Transverse colon (tissue), 4 donors: ENCODE data around the gene GID4. TPM values are rescaled to one million over a fixed set of nuclear protein-coding genes. Genes with fewer than 3 reads are reported as not detected.

Experiments used
- DNase-seq: peaks from one replicate; pipeline ENCODE4 v3.0.0-alpha.2; 2019
- H3K27ac ChIP-seq, 4 donors: fragments of 200-600 bp; sonication (generic); 2 replicates each; pipeline ENCODE4 v1.5.1; 2016 to 2018; ENCODE audit warnings: inconsistent platforms in 4 of 4
- H3K27me3 ChIP-seq: fragments of 200-600 bp; sonication (generic); 2 replicates; pipeline ENCODE4 v1.5.1; 2017; ENCODE audit warnings: inconsistent platforms
- H3K36me3 ChIP-seq, 4 donors: fragments of 200-600 bp; sonication (generic); 2 replicates each; pipeline ENCODE4 v1.5.1; 2017 to 2019; ENCODE audit warnings: inconsistent platforms in 4 of 4
- H3K4me1 ChIP-seq, 4 donors: fragments of 200-600 bp; sonication (generic); 2 replicates each; pipeline ENCODE4 v1.5.1; 2017 to 2020; ENCODE audit warnings: inconsistent platforms in 4 of 4
- H3K4me3 ChIP-seq, 4 donors: fragments of 200-600 bp; sonication (generic); 1 replicate in 1 of 4; 2 replicates in 3 of 4; pipeline versions ENCODE4 v1.5.1 to v1.6.1; 2017 to 2019; ENCODE audit warnings: inconsistent platforms in 4 of 4
- H3K9me3 ChIP-seq, 2 donors: fragments of 200-600 bp; sonication (generic); 2 replicates each; pipeline ENCODE4 v1.5.1; 2017 to 2019; ENCODE audit warnings: inconsistent platforms in 2 of 2
- CTCF ChIP-seq, 5 experiments: fragments of 200-600 bp in 3 of 5; fragments of 450-650 bp in 2 of 5; sonication (generic) in 3 of 5; IDR thresholded peaks; 1 replicate in 2 of 5; 2 replicates in 3 of 5; pipeline ENCODE4 v1.5.1; 2016 to 2017; ENCODE audit warnings: antibody characterized with exemption in 5 of 5, inconsistent platforms in 3 of 5, mild to moderate bottlenecking in 2 of 5, moderate library complexity in 1 of 5
- EP300 ChIP-seq: sonication (generic); formaldehyde crosslinking; IDR thresholded peaks from one replicate; pipeline ENCODE4 v1.6.1; 2017; ENCODE audit warnings: antibody characterized with exemption, low read depth
- POLR2A ChIP-seq: fragments of 450-650 bp; IDR thresholded peaks from one replicate; pipeline ENCODE4 v1.6.1; 2016; ENCODE audit warnings: antibody characterized with exemption, mild to moderate bottlenecking, moderate library complexity
- POLR2AphosphoS5 ChIP-seq, 3 donors: sonication (generic); formaldehyde crosslinking; IDR thresholded peaks; one replicate each; pipeline ENCODE4 v1.6.1; 2016; ENCODE audit warnings: antibody characterized with exemption in 3 of 3
- WGBS, 2 donors: methylation state at CpG; one replicate each; pipeline ENCODE4 v1.1.5; 2018; ENCODE audit warnings: low coverage in 1 of 2; 5-methylcytosine and 5-hydroxymethylcytosine counted together
- in situ Hi-C, 4 donors: fragments of 200-750 bp; cut with MboI; loops; one replicate each; pipeline versions ENCODE4 v1.15.0 to v1.15.1; 2017; ENCODE audit warnings: low sequenced_read_pairs in 3 of 4, low pct_ligation_motif_present in 1 of 4, low pct_unique_long_range_greater_than_20kb in 1 of 4
- intact Hi-C: fragments of 100-400 bp; cut with DNase I; formaldehyde crosslinking; loops from one replicate; pipeline ENCODE4 v1.15.1; 2023; ENCODE audit warnings: low total_unique reads
- total RNA-seq, 4 donors: library from RNA; depleted of rRNA; stranded (reverse); fragments of >200 nt; gene quantifications; one replicate each; pipeline ENCODE4 v1.1.0, GENCODE V29; 2016

GID4 gene
- total RNA-seq, 4 donors from 2014 or later = 7.0 to 39.6 (median 9.4) TPM

DNA sequence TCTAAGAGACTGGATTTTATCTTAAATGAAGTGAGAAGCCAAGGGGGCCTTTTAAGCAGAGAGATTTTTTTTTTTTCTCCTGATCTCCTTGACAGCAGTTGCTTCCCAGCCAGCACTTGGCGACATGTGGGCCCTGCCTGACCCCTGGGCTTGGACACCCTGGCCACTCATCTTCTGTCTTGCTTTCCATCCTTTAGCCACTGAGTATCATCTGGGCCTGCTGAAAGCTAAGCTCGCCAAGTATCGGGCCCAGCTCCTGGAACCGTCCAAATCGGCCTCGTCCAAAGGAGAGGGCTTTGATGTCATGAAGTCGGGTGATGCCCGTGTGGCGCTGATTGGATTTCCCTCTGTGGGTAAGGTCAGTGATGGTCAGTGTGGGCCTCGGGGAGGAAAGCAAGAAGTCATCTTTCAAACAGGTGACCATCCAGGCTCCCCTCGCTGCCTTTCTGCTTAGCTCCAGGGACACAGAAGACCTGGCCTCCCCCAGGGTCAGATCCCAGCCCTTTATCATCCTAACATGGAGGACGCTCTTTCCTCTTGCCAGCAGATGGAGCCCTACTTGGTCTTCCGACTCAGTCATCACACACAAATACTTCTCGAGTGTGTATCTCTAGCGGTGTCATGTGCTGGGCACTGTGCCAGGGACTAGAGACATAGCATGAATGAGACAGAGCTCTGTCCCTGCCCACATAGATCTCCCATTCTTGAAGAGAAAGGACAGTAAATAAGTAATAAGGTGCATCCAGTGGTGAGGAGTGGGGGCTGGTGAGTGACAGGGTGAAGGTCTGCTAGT lies 54.6 kb downstream of the GID4 start:
- intact Hi-C loops = no loop called here
- no peak overlapping the region for H3K4me3 ChIP-seq

GRCh38 chr17:18094409-18094807 lies 55.2 kb downstream of the GID4 start:
- WGBS, 2 donors = 96% methylated on average over 10 of the region's 10 CpGs; no CpG with 5 or more reads in 1 of the 2 donors
- H3K4me1 ChIP-seq = no peaks in the 10 kb centered on the region
- no peak for TF ChIP-seq CTCF (IDR thresholded peaks at IDR 0.05)
- TF ChIP-seq POLR2A = no peak
- TF ChIP-seq EP300 = no peak
- TF ChIP-seq POLR2AphosphoS5 (IDR thresholded peaks at IDR 0.05) = no peak
- no peak overlapping the region for H3K4me3 ChIP-seq
- H3K9me3 ChIP-seq = no peaks in the 10 kb centered on the region
- DNase-seq = no peak
- H3K27ac ChIP-seq = no peak overlapping the region
- H3K36me3 ChIP-seq = peaks cover 0 to 32% (median 8%) of the 10 kb centered on the region in 4 donors
- intact Hi-C loops = no loop called here
- no peaks in the 10 kb centered on the region for H3K27me3 ChIP-seq
- in situ Hi-C loops = no loop called here

More for the DNA sequence above, 54.6 kb downstream of the GID4 start:
- WGBS, 2 donors = 87 to 92% methylated on average over 11 to 15 of the region's 15 CpGs
- Histone ChIP-seq H3K9me3 (no peaks in the 10 kb centered on the region), H3K27ac (no peak overlapping the region), H3K36me3 (peaks cover 0 to 32% (median 8%) of the 10 kb centered on the region in 4 donors), H3K27me3 (no peaks in the 10 kb centered on the region), H3K4me1 (peaks cover 0 to 5% (median 3%) of the 10 kb centered on the region in 4 donors)
- TF ChIP-seq EP300 (no peak), CTCF (IDR thresholded peaks at IDR 0.05) (peak in 1 of 5 experiments; percentile 15)
- in situ Hi-C loops = no loop called here
- no peak for DNase-seq

DNA sequence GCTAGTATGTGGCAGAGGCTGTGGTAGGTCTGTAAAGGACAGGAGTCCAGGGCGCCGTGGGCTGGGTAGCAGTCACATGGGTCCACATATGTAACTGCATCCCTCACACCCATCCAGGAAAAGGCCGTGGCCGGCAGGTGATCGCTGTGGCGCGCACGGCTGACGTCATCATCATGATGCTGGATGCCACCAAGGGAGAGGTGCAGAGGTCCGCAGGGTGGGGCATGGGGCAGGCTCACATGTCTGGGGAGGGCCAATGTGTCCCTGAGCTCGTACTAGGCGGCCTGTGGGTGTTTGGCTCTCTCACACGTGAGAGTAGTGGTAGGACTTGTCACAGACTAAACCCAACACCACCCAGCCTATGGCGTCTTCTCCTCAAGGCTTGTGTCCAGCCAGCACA lies 60.3 kb downstream of the GID4 start:
- in situ Hi-C loops = no loop called here
- H3K27me3 ChIP-seq = no peaks in the 10 kb centered on the region
- intact Hi-C loops = no loop called here
- no peaks in the 10 kb centered on the region for H3K9me3 ChIP-seq
- no peak overlapping the region for H3K27ac ChIP-seq
- H3K36me3 ChIP-seq = peaks cover 0 to 25% (median 6%) of the 10 kb centered on the region in 4 donors
- H3K4me3 ChIP-seq = no peak overlapping the region
- WGBS, 2 donors = 89% methylated on average over 14 of the region's 14 CpGs; no CpG with 5 or more reads in 1 of the 2 donors
- TF ChIP-seq CTCF (IDR thresholded peaks at IDR 0.05) (no peak), POLR2AphosphoS5 (IDR thresholded peaks at IDR 0.05) (no peak), POLR2A (no peak), EP300 (no peak)
- DNase-seq = no peak
- no peaks in the 10 kb centered on the region for H3K4me1 ChIP-seq

- H3K27ac ChIP-seq = no peak overlapping the region
- no peak overlapping the region for H3K4me3 ChIP-seq
- no peaks in the 10 kb centered on the region for H3K4me1 ChIP-seq
- TF ChIP-seq EP300 (no peak), CTCF (IDR thresholded peaks at IDR 0.05) (no peak), POLR2AphosphoS5 (IDR thresholded peaks at IDR 0.05) (no peak)
- no peak for DNase-seq
- intact Hi-C loops = no loop called here
- WGBS, 2 donors = 88% methylated on average over 10 of the region's 10 CpGs; no CpG with 5 or more reads in 1 of the 2 donors
- in situ Hi-C loops = no loop called here
- H3K36me3 ChIP-seq = peaks cover 0 to 21% (median 6%) of the 10 kb centered on the region in 4 donors
- H3K27me3 ChIP-seq = no peaks in the 10 kb centered on the region
- H3K9me3 ChIP-seq = no peaks in the 10 kb centered on the region
These were observed 61.4 kb downstream of the GID4 start for GRCh38 chr17:18100616-18101015.
